ENCODE results near the gene STAG3. TPM values are rescaled to one million over a fixed set of nuclear protein-coding genes. Genes with fewer than 3 reads are reported as not detected.

STAG3 gene
- total and polyA plus RNA-seq, 4 donors, result 2.0 to 2.8 (median 2.1) TPM

DNA sequence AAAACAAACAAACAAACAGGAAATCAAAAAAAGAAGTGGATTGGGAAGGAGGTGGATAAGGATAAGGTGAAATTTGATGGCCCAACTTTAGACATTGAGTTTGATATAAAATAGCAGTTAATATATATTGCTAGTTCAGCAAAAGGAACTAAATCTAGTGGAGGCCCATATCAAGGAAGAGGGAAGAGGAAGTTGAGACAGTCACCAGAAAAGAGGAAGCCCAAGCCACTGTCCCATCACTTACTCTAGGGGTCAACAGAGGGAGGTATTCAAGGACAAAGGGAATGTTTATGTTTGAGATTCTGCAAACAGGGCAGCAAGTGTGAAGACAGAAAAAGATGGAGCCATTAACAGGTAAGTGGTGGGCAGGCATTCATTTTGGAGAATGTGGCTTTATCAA lies 25.3 kb upstream of the STAG3 start:
- DNase-seq (no peak), ATAC-seq (ENCODE audit: insufficient read depth, low FRiP score) (no peak)
- no peak overlapping the region for H3K27ac ChIP-seq (ENCODE audit: low read depth in 1 of 2, low read length in 1 of 2)
- H3K9ac ChIP-seq (ENCODE audit: insufficient read depth in 1 of 2, low read length in 2 of 2), result no peak overlapping the region
- TF ChIP-seq, protein P1, sequence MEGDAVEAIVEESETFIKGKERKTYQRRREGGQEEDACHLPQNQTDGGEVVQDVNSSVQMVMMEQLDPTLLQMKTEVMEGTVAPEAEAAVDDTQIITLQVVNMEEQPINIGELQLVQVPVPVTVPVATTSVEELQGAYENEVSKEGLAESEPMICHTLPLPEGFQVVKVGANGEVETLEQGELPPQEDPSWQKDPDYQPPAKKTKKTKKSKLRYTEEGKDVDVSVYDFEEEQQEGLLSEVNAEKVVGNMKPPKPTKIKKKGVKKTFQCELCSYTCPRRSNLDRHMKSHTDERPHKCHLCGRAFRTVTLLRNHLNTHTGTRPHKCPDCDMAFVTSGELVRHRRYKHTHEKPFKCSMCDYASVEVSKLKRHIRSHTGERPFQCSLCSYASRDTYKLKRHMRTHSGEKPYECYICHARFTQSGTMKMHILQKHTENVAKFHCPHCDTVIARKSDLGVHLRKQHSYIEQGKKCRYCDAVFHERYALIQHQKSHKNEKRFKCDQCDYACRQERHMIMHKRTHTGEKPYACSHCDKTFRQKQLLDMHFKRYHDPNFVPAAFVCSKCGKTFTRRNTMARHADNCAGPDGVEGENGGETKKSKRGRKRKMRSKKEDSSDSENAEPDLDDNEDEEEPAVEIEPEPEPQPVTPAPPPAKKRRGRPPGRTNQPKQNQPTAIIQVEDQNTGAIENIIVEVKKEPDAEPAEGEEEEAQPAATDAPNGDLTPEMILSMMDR (IDR thresholded peaks at IDR 0.05; ENCODE audit: control extremely low read depth, extremely low read depth), result no peak
- no peak overlapping the region for H3K4me3 ChIP-seq
- H3K4me1 ChIP-seq (ENCODE audit: control insufficient read depth in 5 of 5, insufficient read depth in 5 of 5, low read length in 5 of 5), result peaks cover 0 to 17% (median 0%) of the 10 kb centered on the region in 5 donors
- peaks cover 8 to 32% (median 16%) of the 10 kb centered on the region in 4 donors for H3K36me3 ChIP-seq (ENCODE audit: control insufficient read depth in 4 of 4, insufficient read depth in 4 of 4, low read length in 4 of 4)
- no peaks in the 10 kb centered on the region for H3K27me3 ChIP-seq (ENCODE audit: control insufficient read depth in 3 of 3, insufficient read depth in 3 of 3, low read length in 2 of 3)
- no peaks in the 10 kb centered on the region for H3K9me3 ChIP-seq (ENCODE audit: control insufficient read depth in 4 of 4, insufficient read depth in 3 of 4, low read length in 3 of 4)

DNA sequence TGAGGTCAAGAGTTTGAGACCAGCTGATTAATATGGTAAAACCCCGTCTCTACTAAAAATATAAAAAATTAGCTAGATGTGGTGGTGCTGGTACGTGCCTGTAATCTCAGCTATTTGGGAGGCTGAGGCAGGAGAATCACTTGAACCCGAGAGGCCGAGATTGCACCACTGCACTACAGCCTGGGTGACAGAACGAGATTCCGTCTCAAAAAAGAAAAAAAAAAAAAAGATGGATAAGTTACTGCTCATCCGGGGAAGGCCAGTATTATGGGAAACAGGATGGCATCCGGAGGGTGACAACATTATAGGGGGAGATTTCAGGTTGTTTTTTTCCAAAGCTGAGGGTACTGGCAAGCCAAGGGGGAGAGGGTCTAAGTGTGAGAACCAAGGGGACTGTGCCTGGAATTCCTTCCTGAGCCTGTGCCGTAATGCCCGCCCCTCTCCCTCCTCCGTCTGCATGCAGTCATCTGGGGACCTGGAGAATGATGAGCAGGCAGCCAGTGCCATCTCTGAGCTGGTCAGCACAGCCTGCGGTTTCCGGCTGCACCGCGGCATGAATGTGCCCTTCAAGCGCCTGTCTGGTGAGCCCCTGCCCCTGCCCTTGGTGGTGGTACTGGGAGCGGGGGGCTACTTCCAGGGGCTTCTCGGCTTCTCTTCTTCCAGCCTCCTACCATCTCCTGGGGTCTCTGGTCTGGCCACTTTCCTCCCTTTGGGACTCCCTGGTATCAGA lies 24.6 kb upstream of the STAG3 start:
- ATAC-seq (ENCODE audit: insufficient read depth, low FRiP score) (no peak), DNase-seq (no peak)
- H3K4me3 ChIP-seq, result no peak overlapping the region
- no peaks in the 10 kb centered on the region for H3K9me3 ChIP-seq (ENCODE audit: control insufficient read depth in 4 of 4, insufficient read depth in 3 of 4, low read length in 3 of 4)
- 90 to 94% methylated on average over 18 of the region's 18 CpGs for WGBS, 2 donors
- TF ChIP-seq, protein P1 (IDR thresholded peaks at IDR 0.05; ENCODE audit: control extremely low read depth, extremely low read depth), result no peak
- H3K4me1 ChIP-seq (ENCODE audit: control insufficient read depth in 5 of 5, insufficient read depth in 5 of 5, low read length in 5 of 5), result peaks cover 0 to 21% (median 4%) of the 10 kb centered on the region in 5 donors
- no peaks in the 10 kb centered on the region for H3K27me3 ChIP-seq (ENCODE audit: control insufficient read depth in 3 of 3, insufficient read depth in 3 of 3, low read length in 2 of 3)
- peaks cover 8 to 32% (median 16%) of the 10 kb centered on the region in 4 donors for H3K36me3 ChIP-seq (ENCODE audit: control insufficient read depth in 4 of 4, insufficient read depth in 4 of 4, low read length in 4 of 4)
- H3K27ac ChIP-seq (ENCODE audit: low read depth in 1 of 2, low read length in 1 of 2), result no peak overlapping the region
- H3K9ac ChIP-seq (ENCODE audit: insufficient read depth in 1 of 2, low read length in 2 of 2), result no peak overlapping the region

DNA sequence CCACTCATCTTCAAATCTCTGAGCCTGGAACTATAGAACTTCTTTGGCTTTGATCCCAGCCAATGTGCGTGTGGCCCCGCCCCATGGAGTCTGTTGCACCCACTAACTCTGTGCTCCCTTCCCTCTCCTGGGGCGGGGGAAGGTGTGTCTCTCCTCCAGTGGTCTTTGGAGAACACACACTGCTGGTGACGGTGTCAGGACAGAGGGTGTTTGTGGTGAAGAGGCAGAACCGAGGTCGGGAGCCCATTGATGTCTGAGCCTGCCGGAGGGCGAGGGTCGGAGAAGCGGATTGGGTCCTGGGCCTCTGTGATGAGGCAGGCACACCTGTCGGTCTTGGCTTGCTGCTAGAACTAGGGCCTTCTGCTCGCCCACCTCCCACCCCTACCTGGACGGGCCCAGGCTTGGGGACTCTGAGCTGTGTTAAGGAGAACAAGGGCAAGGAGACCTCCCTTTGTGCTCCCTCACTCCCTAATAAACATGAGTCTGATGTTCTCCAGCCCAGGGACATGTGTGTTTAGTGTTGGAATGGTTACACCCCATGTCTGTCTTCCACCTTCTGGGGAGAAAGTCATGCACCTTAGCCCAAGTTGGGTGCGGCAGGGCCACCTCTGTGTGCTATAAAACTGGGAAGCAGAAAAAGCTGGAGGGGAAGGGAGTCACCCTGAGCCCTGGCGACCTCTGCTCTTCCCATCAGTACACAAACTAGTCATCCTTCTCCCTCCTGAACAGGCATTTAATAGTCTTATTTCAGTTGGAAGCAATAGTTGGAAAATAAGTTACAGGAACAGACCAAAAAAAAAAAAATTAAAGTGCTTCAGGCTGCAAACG lies 23.8 kb upstream of the STAG3 start:
- TF ChIP-seq, protein P1 (IDR thresholded peaks at IDR 0.05; ENCODE audit: control extremely low read depth, extremely low read depth), result no peak
- H3K4me1 ChIP-seq (ENCODE audit: control insufficient read depth in 5 of 5, insufficient read depth in 5 of 5, low read length in 5 of 5), result peaks cover 0 to 19% (median 4%) of the 10 kb centered on the region in 5 donors
- no peaks in the 10 kb centered on the region for H3K27me3 ChIP-seq (ENCODE audit: control insufficient read depth in 3 of 3, insufficient read depth in 3 of 3, low read length in 2 of 3)
- H3K27ac ChIP-seq (ENCODE audit: low read depth in 1 of 2, low read length in 1 of 2), result no peak overlapping the region
- no peak overlapping the region for H3K9ac ChIP-seq (ENCODE audit: insufficient read depth in 1 of 2, low read length in 2 of 2)
- no peak for ATAC-seq (ENCODE audit: insufficient read depth, low FRiP score)
- H3K36me3 ChIP-seq (ENCODE audit: control insufficient read depth in 4 of 4, insufficient read depth in 4 of 4, low read length in 4 of 4), result peaks cover 8 to 32% (median 16%) of the 10 kb centered on the region in 4 donors
- 84 to 85% methylated on average over 16 of the region's 16 CpGs for WGBS, 2 donors
- DNase-seq, result no peak
- H3K4me3 ChIP-seq, result no peak overlapping the region
- H3K9me3 ChIP-seq (ENCODE audit: control insufficient read depth in 4 of 4, insufficient read depth in 3 of 4, low read length in 3 of 4), result no peaks in the 10 kb centered on the region
